ENCODE data around the gene TAGAP. TPM values are rescaled to one million over a fixed set of nuclear protein-coding genes. Genes with fewer than 3 reads are reported as not detected.
A peak's percentile ranks its signal among the peaks of the same experiment; 100 is the strongest.

The TAGAP gene
- total and polyA plus RNA-seq, 2 donors (not counting 1 experiment from before 2014, with no cell fraction given): 167 to 242 TPM

DNA sequence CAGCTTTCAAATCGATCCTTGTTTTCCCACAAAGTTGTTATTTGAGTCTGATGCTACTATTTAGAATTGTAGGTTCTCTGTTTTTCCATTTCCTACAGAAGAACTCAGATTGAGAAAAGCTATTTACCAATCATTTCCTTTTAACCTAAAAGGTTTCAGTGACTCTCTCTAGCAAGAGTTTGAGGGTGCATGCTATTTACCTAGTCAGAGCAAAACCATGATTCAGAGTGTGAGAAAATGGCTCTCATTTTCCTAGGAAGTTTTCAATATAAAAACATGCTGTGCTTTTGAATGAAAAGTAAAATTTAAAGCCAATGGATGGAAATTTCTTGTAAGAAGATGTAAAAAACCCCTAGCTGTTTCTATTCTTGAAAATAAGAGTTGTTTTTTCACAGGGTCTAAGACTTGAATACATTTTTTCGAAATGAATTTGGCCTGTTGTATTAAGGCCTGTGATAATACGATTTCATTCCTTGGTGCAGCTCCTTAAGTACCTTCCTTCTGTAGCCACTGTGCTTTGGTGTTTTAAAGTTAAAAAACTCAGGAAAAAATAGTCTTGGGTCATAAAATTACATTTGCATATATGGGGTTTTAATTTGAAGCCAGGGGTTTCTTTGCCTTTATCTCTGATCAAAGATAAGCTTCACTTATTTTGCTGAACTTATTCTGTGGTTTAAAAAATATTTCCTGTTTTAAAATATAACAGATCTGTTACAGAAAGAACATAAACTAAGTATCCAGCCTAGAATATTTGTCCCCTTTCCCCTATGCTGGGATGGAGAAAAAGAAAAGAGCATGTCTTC, 26.8 kb downstream of the TAGAP start:
- no peaks in the 10 kb centered on the region for H4K20me1 ChIP-seq (ENCODE audit: control insufficient read depth, insufficient read depth, low read length, poor library complexity, severe bottlenecking)
- ChIA-PET CTCF (interaction anchor here (0.6 to 25.2 kb wide), 7 partner anchors 8 to 327 kb away, joined by 3 to 728 read pairs (median 6); partner anchors contain the start of gene TAGAP), POLR2A (no interaction called here)
- H3K9ac ChIP-seq (ENCODE audit: low read length): peak overlapping the region; percentile 21
- peaks cover 0 to 5% (median 0%) of the 10 kb centered on the region in 3 donors for H3K9me3 ChIP-seq (ENCODE audit: control extremely low read depth in 1 of 3, control insufficient read depth in 2 of 3, insufficient read depth in 1 of 3, low read length in 2 of 3)
- peak overlapping the region in 1 of 2 donors; percentile 37 for H3K27ac ChIP-seq (ENCODE audit: low read length in 2 of 2)
- peaks cover 16% of the 10 kb centered on the region for H3K79me2 ChIP-seq (ENCODE audit: control insufficient read depth, insufficient read depth, low read length)
- peak overlapping the region; percentile 27 for H3K4me2 ChIP-seq (replicated peaks; ENCODE audit: low read depth, low read length, poor library complexity, severe bottlenecking)
- peaks cover 17 to 26% of the 10 kb centered on the region in 2 donors for H3K4me1 ChIP-seq (ENCODE audit: control insufficient read depth in 2 of 2, insufficient read depth in 2 of 2, low read length in 2 of 2)
- H3K36me3 ChIP-seq (replicated peaks in 1 of 2; ENCODE audit: control extremely low read depth in 1 of 2, control insufficient read depth in 1 of 2, extremely low read depth in 1 of 2, insufficient read depth in 2 of 2, low read length in 1 of 2): no peaks in the 10 kb centered on the region
- H3K9me3 Mint-ChIP-seq (ENCODE audit: insufficient read depth): no peaks in the 10 kb centered on the region
- no peaks in the 10 kb centered on the region for H3K27me3 ChIP-seq (replicated peaks in 1 of 4; ENCODE audit: control extremely low read depth in 1 of 4, control insufficient read depth in 3 of 4, insufficient read depth in 4 of 4, low read length in 3 of 4)
- H3K4me1 Mint-ChIP-seq: peaks cover 27% of the 10 kb centered on the region
- H3K27ac Mint-ChIP-seq: no peak overlapping the region
- no peak overlapping the region for H3K4me3 Mint-ChIP-seq
- peak overlapping the region; percentile 19 for H2AFZ ChIP-seq (ENCODE audit: insufficient read depth, low read depth, low read length, poor library complexity, severe bottlenecking)
- no peaks in the 10 kb centered on the region for H3K27me3 Mint-ChIP-seq
- intact Hi-C loops (cut with micrococcal nuclease): no loop called here
- WGBS (ENCODE audit: insufficient coverage): no CpG with 5 or more reads among the region's 3 CpGs
- ATAC-seq (ENCODE audit: low read depth) (no peak), DNase-seq (no peak)
- TF ChIP-seq, protein P1, sequence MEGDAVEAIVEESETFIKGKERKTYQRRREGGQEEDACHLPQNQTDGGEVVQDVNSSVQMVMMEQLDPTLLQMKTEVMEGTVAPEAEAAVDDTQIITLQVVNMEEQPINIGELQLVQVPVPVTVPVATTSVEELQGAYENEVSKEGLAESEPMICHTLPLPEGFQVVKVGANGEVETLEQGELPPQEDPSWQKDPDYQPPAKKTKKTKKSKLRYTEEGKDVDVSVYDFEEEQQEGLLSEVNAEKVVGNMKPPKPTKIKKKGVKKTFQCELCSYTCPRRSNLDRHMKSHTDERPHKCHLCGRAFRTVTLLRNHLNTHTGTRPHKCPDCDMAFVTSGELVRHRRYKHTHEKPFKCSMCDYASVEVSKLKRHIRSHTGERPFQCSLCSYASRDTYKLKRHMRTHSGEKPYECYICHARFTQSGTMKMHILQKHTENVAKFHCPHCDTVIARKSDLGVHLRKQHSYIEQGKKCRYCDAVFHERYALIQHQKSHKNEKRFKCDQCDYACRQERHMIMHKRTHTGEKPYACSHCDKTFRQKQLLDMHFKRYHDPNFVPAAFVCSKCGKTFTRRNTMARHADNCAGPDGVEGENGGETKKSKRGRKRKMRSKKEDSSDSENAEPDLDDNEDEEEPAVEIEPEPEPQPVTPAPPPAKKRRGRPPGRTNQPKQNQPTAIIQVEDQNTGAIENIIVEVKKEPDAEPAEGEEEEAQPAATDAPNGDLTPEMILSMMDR (IDR thresholded peaks at IDR 0.05): no peak
- TF ChIP-seq EZH2 (IDR thresholded peaks at IDR 0.05; ENCODE audit: borderline replicate concordance, insufficient read depth, low read depth, low read length, poor library complexity, severe bottlenecking): no peak
- H3K4me3 ChIP-seq (ENCODE audit: control extremely low read depth in 1 of 5, extremely low read depth in 1 of 5, insufficient read depth in 1 of 5, low read depth in 2 of 5, low read length in 4 of 5): no peak overlapping the region

DNA sequence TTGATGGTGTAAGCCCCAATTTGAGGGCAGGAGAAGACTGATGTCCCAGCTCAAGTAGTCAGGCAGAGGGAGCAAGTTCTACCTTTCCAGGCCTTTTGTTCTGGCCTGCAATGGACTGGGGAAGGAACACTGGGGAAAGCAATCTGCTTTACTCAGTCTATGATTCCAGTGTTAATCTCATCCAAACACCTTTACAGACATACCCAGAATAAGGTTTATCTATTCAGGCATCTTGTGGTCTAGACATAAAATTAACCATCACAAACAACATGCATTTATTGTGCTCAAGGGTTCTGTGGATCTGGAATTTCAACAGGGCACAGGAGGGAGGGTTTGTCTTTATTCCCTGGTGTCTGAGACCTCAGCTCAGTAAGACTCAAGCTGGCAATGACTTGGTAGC, 30.4 kb downstream of the TAGAP start:
- ChIA-PET CTCF (interaction anchor here (9.1 to 25.2 kb wide), 3 partner anchors 26 to 121 kb away, joined by 181 to 728 read pairs (median 478); partner anchors contain the start of gene TAGAP), POLR2A (interaction anchor here (2.1 kb wide), 1 partner anchor 25 kb away, joined by 12 read pairs; no protein-coding TSS in a partner anchor)
- Mint-ChIP-seq H3K4me1 (peaks cover 49% of the 10 kb centered on the region), H3K4me3 (no peak overlapping the region), H3K27ac (no peak overlapping the region), H3K27me3 (no peaks in the 10 kb centered on the region), H3K9me3 (ENCODE audit: insufficient read depth) (no peaks in the 10 kb centered on the region)
- Histone ChIP-seq H3K27ac (ENCODE audit: low read length in 2 of 2) (no peak overlapping the region), H3K36me3 (replicated peaks in 1 of 2; ENCODE audit: control extremely low read depth in 1 of 2, control insufficient read depth in 1 of 2, extremely low read depth in 1 of 2, insufficient read depth in 2 of 2, low read length in 1 of 2) (no peaks in the 10 kb centered on the region), H3K9me3 (ENCODE audit: control extremely low read depth in 1 of 3, control insufficient read depth in 2 of 3, insufficient read depth in 1 of 3, low read length in 2 of 3) (peaks cover 0 to 5% (median 0%) of the 10 kb centered on the region in 3 donors), H4K20me1 (ENCODE audit: control insufficient read depth, insufficient read depth, low read length, poor library complexity, severe bottlenecking) (no peaks in the 10 kb centered on the region), H3K27me3 (replicated peaks in 1 of 4; ENCODE audit: control extremely low read depth in 1 of 4, control insufficient read depth in 3 of 4, insufficient read depth in 4 of 4, low read length in 3 of 4) (no peaks in the 10 kb centered on the region), H3K9ac (ENCODE audit: low read length) (no peak overlapping the region), H3K79me2 (ENCODE audit: control insufficient read depth, insufficient read depth, low read length) (peaks cover 16% of the 10 kb centered on the region), H3K4me1 (ENCODE audit: control insufficient read depth in 2 of 2, insufficient read depth in 2 of 2, low read length in 2 of 2) (peaks cover 24 to 27% of the 10 kb centered on the region in 2 donors), H2AFZ (ENCODE audit: insufficient read depth, low read depth, low read length, poor library complexity, severe bottlenecking) (no peak overlapping the region), H3K4me3 (ENCODE audit: control extremely low read depth in 1 of 5, extremely low read depth in 1 of 5, insufficient read depth in 1 of 5, low read depth in 2 of 5, low read length in 4 of 5) (no peak overlapping the region), H3K4me2 (replicated peaks; ENCODE audit: low read depth, low read length, poor library complexity, severe bottlenecking) (no peak overlapping the region)
- DNase-seq: no peak
- intact Hi-C loops (cut with micrococcal nuclease): no loop called here
- ATAC-seq (ENCODE audit: low read depth): no peak
- TF ChIP-seq, protein P1 (IDR thresholded peaks at IDR 0.05): no peak
- no peak for TF ChIP-seq EZH2 (IDR thresholded peaks at IDR 0.05; ENCODE audit: borderline replicate concordance, insufficient read depth, low read depth, low read length, poor library complexity, severe bottlenecking)
